ENCODE results near the gene TMEM53.

Gene TMEM53

DNA sequence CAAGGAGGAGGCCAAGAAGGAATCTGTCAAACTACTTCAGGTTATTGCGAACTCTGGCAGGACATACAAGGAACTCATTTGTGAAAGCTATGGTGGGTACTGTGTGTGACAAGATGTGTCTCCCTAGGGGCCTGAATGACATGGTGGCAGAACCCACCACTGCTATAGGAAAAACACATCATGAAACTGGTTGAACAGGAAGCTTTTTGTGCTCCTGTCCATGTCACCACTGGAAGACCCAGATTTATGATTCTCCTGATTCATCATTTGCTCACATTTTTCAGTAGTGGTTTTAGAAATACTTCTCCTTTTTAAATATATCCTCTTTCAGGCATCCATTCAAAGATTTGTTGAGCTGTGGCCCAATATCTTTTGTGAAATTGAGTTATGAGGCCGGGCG is 23.9 kb upstream of the TMEM53 start:
- no peak for DNase-seq (ENCODE audit: low read depth in 2 of 3, low spot score in 1 of 3)

DNA sequence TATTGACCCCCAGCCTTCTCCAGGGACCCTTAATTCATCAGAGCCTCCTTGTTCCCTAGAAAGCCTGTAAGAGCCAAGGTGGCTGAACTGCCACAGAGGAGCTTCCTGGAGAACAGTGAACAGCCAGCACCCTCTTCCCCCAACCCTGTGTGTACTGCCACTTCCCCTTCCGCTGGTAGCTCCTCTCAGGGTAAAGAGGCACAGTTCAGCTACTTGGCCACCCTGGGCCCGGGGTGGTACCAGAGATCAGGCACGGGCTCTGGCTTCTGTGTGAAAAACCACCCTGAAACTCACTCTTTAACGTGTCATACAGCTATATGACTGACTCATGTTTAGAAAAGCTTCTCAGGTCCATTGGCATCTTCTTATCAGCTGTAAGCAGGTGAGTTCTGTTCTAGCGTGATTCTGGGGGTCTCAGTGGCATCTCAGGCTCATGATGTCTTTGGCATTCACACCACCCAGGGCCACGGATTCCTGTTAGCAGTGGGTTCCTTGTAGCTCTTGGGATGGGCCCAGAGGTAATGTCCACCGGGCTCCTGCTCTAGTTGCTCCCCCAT is 22.6 kb upstream of the TMEM53 start:
- no peak for DNase-seq (ENCODE audit: low read depth in 2 of 3, low spot score in 1 of 3)

DNA sequence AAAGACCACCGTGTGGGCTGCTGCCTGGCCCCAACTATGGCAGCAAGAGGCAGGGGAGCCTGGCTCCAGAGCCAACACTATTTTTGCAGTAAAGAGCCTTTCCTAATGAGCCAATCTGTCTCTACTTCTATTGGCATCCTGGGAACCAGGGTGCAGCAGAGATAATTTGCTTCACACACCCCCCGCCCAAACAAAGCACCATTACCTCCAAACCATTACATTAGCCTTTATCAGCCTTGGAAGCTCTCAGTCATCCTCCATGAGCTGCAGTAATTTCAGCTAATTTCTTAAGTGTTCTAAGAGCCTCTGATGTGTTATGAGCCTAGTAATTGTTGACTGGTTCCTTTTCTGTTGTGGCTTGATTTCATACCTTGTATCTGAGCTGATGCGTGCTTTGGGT is 21.8 kb upstream of the TMEM53 start:
- DNase-seq (ENCODE audit: low read depth in 2 of 3, low spot score in 1 of 3): no peak

DNA sequence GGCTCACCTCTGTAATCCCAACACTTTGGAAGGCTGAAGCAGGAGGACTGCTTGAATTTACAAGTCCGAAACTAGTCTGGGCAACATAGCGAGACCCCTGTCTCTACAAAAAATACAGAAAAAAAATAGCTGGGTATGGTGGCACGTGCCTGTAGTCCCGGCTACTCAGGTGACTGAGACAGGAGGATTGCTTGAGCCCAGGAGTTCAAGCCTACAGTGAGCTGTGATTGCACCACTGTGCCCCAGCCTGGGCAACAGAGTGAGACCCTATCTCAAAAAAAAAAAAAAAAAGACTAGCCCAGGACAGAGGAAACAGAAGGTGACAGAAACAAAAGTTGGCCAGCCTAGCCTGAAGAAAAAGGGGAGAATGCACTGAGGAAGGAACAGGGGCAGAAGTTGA is 21.4 kb upstream of the TMEM53 start:
- DNase-seq (ENCODE audit: low read depth in 2 of 3, low spot score in 1 of 3): no peak

DNA sequence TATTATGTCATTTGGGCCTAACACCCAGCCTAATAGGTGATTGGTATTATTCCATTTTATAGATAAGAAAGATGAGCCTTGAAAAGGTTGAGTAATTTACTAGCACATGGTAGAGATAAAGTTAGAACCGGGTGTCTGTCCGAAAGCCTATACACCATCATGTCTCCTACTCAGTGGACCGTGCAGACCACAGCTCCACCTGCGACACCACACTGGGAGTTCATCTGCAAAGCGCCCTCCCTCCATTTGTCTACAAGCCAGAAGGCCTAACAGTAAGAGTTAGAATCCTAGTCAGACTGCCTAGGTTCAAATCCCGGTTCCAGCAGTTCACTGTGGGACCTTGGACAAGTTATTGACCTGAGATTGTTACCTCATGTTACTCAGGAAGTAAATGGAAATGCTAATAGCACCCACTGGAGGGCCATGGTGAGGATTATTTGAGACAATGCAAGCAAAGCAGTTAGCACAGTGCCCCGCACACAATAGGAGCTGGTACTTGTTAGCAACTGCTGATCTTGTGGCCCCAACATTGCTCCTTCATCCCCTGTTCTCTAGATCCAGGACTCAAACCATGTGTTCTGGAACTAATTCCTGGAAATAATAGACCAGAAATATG is 20.7 kb upstream of the TMEM53 start:
- no peak for DNase-seq (ENCODE audit: low read depth in 2 of 3, low spot score in 1 of 3)

DNA sequence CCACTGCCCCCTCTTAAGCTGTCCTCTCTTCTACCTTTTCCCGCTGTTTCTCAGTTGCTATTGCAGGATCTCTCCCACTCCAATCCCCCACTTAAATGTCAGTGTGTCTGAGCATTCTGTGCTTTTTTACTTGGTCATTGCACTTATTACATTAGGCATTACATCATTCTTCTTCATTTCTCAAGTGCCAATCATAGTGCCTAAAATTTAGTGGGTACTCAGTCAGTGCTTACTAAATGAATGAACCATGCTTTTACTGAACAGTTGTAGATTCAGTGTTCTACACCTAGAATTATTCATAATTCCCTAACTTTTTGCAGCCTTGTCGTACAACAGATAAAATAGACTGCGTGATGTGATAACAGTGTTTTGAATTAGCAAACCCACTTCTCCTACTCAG is 19.6 kb upstream of the TMEM53 start:
- no peak for DNase-seq (ENCODE audit: low read depth in 2 of 3, low spot score in 1 of 3)

DNA sequence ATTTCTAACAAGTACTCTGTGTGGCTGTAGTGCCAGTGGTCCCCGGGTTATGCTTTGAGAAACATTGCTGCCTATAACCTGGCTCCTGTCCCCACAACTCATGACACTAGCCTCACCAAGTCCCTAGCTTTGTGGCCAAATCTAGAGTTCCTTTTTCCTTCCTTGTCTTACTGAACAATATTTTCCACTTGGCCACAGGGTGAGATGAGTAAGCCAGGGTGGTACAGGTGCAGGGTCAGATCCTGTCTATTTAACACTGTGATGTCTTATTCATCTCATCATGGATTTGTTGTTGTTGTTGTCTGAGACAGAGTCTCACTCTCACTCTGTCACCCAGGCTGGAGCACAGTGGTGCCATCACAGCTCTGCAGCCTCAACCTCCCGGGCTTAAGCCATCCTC is 18.9 kb upstream of the TMEM53 start:
- no peak for DNase-seq (ENCODE audit: low read depth in 2 of 3, low spot score in 1 of 3)

DNA sequence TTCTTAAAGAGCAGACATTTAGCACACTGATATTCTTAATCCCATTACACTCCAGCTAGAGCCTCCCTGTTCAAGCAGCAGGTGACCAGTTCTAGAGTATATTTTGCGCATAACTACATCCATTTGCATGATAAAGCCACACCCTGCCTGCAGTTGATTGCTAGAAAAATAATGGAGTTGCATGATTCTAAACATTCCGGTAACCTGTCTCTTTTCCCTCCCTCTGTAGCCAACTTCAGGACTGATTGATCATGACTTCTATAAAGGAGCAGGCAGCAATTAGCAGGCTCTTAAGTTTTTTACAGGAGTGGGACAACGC is 15.1 kb upstream of the TMEM53 start:
- DNase-seq (ENCODE audit: low read depth in 2 of 3, low spot score in 1 of 3): no peak

DNA sequence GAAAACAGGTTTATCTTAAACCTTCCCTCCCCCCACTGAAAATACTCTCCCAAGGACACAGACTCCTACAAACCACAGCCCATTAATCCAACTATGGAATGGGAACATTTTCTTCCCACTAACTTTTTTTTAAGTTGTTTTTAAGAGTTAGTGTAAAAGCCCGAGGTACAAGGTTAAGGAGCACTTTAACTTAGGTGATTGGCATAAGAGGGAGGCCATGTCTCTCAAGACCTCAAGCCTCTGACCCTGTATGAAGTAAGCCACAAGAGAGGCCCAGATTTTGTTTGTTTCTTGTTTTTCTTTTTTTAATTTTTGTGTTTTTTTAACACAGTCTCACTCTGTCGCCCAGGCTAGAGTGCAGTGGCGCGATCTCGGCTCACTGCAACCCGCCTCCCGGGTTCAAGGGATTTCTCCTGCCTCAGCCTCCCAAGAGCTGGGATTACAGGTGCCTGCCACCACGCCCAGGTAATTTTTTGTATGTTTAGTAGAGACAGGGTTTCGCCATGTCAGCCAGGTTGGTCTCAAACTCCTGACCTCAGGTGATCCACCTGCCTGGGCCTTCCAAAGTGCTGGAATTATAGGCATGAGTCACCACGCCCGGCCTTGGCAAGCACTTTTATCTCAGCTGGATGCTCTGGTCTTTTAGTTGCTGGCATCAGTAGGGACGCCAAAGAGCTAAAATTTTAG is 14.6 kb upstream of the TMEM53 start:
- DNase-seq (ENCODE audit: low read depth in 2 of 3, low spot score in 1 of 3): no peak

DNA sequence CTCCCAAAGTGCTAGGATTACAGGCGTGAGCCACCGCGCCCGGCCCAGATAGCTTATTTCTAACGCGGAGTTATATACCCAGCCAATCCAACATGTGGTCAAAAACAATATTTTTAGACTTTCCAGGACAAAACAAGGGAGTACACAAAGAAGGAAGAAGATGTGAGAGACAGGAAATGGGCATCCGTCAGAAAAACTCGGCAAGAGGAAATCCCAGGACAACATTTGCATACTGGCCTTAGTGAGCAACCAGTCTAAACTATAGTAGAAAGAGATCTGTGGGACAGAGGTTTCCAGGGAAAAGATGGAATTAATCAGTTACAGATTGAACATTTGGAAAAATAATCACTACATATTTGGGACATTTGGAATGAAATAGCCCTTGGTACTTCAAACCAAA is 11.6 kb upstream of the TMEM53 start:
- no peak for DNase-seq (ENCODE audit: low read depth in 2 of 3, low spot score in 1 of 3)

DNA sequence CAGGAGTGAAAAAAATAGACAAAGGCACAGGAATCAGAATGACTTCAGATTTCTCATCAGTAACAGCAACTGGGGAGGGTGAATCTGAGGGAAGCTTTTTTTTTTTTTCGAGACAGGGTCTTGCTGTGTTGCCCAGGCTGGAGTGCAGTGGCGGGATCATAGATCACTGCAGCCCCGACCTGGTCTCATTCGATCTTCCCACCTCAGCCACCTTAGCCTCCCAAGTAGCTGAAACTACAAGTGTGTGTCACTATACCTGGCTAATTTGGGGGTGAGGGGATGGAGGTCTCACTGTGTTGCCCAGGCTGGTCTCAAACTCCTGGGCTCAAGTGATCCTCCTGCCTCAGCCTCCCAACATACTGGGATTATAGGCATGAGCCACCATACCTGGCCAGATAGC is 10.9 kb upstream of the TMEM53 start:
- no peak for DNase-seq (ENCODE audit: low read depth in 2 of 3, low spot score in 1 of 3)

DNA sequence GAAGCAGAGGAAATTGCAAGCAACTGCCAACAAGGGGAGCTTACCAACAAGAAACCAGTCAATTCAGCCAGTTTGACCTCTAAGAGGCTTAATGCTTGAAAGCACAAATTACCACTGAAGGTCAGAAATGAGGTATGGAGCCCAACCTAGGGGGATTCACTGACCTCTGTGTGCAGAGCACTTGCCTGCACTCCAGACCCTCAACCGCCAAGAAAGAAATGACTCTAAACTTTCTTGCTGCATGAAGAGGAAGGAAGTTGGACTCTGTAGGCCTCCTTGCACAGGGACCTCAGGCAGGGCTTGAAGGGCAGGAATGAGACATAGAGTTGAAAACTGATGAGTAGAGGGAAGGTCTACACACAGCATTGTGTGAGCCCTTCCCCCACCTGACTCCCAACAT is 10.2 kb upstream of the TMEM53 start:
- no peak for DNase-seq (ENCODE audit: low read depth in 2 of 3, low spot score in 1 of 3)

DNA sequence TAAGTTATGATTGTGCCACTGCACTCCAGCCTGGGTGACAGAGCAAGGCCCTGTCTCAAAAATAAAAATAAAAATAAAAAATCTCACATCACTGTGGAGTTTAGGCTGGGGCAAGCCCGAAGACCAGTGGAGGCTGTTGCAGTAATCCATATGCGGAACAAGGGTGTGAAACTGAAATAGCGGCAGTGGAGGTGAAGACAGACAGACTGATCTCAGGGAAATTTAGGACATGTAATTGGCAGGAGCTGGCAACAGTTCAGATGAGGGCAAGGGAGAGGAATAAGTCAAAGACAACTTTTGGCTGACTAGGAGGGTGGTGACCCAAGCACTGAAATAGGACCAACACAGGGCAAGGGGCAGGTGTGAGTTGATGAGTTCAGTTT is 8.6 kb upstream of the TMEM53 start:
- DNase-seq (ENCODE audit: low read depth in 2 of 3, low spot score in 1 of 3): no peak

DNA sequence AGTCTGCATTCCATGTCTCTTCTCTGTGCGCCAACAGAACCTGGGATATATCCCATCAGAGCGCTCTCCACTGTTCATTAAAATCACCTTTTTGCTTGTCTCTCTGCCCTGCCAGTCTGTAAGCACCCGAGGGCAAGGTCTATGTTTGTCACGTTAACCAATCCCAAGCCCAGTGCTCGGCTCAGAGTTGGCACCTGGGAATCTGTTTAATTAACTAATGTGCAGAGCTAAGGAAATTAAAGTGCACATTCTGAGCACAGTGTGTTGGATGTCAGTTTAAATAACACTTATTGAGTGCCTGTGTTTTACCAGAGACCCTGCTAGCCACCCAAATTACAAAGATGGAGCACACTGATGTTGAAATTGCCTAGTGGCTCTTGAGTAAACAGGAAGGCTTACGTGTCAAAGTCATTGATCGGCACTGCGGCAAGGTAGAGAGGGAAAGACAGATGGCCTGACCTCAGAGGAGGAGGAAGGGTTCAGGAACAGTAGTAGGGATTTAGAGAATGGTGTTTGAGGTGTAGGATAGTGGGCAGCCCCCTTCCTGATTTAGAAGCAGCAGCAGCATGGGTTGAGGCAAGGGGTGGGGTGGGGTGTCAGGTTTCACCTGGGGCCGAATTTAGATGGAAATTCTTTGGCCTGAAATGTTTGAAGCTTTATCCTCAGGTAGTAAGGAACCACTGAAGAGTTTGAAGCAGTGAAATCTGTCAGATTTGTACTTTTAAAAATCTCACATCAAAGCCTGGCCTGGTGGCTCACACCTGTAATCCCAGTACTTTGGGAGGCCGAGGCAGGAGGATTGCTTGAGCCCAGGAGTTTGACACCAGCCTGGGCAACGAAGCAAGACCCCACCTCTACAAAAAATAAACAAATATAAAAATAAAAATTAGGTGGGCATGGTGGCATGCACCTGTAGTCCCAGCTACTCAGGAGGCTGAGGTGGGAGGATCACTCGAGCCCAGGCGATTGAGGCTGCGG is 7.9 kb upstream of the TMEM53 start:
- no peak for DNase-seq (ENCODE audit: low read depth in 2 of 3, low spot score in 1 of 3)

DNA sequence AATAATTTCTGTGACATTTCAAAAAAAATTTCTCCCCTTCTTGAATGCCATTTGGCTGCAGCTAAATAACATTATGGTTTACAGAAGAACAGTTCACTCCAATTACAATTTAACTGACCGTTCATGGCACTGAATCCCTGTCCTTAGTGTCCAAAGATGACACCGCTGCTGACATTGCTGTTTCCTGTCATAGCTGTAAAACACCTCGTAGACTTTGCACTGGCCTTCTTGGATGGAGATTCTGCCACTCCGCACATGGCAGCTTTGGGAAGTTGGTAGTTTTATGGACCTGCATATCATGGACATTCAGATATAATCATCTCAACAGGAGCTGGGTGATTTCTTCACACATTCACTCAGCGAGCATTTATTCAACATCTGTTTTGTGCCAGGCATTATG is 5.2 kb upstream of the TMEM53 start:
- no peak for DNase-seq (ENCODE audit: low read depth in 2 of 3, low spot score in 1 of 3)

DNA sequence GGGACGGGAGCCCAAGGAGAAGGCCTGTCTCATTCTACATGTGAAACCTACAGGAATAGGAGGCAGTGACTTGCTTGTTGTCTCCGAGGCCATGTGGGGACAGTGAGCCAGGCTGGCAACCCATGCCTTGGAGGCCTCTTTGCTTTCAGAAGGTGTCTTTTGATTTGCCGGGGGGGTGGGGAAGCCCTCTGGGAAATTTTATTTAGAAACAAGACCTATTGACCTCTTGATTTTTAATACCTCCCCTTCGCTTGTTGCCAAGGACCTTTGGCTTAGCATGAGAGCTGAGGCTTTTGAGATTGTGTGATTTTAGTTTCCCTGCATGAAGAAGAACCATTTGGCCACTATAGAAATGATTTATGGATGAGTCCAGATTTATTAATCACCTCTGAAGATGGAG is 4.3 kb upstream of the TMEM53 start:
- DNase-seq (ENCODE audit: low read depth in 2 of 3, low spot score in 1 of 3): no peak

DNA sequence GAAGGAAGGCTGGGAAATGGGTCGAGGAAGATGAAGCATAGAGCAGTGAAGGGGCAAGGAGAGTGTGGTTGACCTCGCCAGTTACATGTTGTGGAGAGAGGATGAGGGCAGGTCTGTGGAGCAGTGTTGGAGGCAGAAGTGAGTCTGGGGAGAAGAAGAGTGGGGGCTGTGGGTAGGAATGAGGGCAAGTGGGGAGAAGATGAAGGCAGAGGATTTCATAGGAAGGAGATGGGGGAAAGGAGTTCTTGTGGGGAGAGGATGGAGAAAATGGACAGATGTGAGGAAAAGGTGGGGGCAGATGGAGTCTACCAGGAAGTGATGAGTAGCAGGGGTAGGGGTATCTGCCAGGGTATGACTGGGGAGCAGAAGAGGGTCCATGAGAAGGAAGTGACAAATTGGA is 3.8 kb upstream of the TMEM53 start:
- no peak for DNase-seq (ENCODE audit: low read depth in 2 of 3, low spot score in 1 of 3)

DNA sequence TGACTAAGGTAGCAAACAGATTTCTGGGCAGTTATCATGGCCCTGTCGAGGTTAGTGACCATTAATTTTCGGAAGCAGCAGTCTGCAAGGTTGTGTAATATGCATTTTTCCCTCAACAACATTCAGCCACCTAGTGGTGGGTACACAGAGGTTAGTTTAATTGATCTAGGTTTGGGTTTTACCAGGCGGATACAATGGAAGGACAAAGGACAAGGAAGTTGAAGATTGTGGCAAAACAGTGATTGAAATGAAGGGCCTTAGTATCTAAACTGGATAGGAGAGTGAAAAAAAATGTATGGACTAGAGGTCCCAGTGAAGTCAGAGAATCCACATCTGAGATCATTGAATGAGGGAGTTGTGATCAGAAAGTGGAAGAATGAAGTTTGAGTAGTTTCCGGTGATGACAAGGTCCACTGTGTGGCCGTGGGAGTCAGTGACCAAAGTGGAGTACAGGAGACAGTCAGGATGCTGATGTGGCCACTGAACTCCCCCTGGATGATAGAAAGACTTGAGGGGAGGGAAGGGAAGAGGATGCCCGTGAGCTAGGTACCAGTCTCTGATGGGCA is 3.0 kb upstream of the TMEM53 start:
- no peak for DNase-seq (ENCODE audit: low read depth in 2 of 3, low spot score in 1 of 3)

DNA sequence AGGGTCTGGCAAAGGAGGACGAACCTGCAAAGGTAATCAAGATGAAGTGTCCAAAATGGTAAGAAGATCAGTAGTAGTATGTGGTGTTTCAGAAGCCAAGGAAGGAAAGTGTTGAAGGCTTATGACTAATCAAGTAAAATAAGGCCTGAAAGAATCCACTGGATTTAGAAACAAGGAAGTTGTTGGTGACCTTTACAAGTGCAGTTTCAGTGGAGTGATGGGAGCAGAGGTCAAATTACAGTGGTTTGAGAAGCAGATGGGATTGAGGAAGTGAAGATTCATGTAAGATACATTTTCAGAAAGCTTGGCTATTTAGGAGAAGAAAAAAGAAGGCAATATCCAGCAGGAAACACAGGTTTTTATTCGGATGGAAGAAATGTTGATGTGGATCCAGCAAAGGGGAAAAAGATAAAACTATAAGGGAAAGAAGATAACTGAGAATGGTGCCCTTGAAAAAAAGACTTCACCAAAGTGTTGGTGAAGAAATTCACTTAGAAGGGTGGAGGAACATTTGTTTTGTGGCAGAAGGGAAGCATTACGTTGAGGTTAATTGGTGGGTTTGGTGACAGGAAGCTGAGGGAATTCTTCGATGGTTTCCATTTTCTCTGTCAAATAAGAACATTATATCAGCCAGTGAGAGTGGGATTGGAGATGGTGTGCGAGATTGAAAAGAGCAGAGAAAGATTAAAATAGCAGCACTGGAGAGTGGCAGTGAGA is 2.4 kb upstream of the TMEM53 start:
- no peak for DNase-seq (ENCODE audit: low read depth in 2 of 3, low spot score in 1 of 3)

DNA sequence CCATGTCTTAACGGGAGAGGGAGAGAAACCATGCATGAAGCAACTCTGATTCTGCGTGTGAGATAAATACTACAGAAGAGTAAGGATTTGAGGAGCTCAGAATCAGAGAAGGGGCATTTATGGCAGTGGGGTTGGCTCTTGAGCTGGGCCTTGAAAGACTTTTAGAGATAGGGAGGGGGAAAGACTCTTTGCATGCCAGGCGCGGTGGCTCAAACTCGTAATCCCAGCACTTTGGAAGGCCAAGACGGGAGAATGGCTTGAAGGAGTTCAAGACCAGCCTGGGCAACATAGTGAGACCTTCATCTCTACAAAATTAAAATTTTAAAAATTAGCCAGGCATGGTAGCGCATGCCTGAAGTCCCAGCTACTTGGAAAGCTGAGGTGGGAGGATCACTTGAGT is 905 bp upstream of the TMEM53 start:
- no peak for DNase-seq (ENCODE audit: low read depth in 2 of 3, low spot score in 1 of 3)

DNA sequence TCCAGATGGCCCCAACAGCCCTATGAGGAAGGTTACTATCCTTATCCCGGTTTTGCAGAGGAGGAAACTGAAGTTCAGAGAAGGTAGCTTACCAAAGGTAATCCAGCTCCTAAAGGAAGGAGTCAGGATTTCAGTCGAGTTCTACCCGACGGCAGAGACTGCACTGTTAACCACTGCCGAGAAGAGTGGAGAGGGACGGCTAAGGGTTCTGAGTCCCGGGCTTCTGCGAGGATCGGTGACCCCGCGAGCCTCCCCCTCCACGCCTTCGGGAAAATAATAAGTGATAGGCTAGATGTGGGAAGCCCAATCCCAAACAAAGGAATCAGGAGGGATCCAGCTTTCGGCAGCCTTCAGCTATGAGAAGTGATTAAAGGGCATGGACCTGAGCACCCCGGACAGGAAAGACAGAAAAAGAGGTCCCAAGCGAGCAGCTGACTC is 587 bp downstream of the TMEM53 start:
- DNase-seq (ENCODE audit: low read depth in 2 of 3, low spot score in 1 of 3): no peak

Measured in stimulated activated CD4-positive, alpha-beta T cell treated with anti-CD3 and anti-CD28 coated beads, Interleukin-12 subunit alpha, Interleukin-12 subunit beta, amount 100 ng/mL, for 48 hours (primary cell).